Measurements from ENCODE around the gene KBTBD4. TPM values are rescaled to one million over a fixed set of nuclear protein-coding genes. Genes with fewer than 3 reads are reported as not detected.
A peak's percentile ranks its signal among the peaks of the same experiment; 100 is the strongest.

Gene KBTBD4
- polyA plus RNA-seq, 1 experiment = 25.5 TPM

GRCh38 chr11:47587039-47587716 lies 8.4 kb upstream of the KBTBD4 start:
- peaks cover 13% of the 10 kb centered on the region for H3K27me3 ChIP-seq (ENCODE audit: control insufficient read depth, insufficient read depth, low read length)
- ChIA-PET POLR2A (no interaction called here), CTCF (no interaction called here)

GRCh38 chr11:47586098-47586855 lies 7.5 kb upstream of the KBTBD4 start, which contains the start of gene FAM180B:
TSS of gene FAM180B (plus strand) at chr11:47586678. CDS start at chr11:47586769, 91 bp downstream.
- no peak within 1 kb of the TSS for H3K4me3 ChIP-seq (ENCODE audit: low read depth, low read length)
- DNase-seq (ENCODE audit: low read depth) = no peak
- no peak for TF ChIP-seq CTCF (IDR thresholded peaks at IDR 0.05; ENCODE audit: insufficient read depth, low read depth, low read length)
- CTCF ChIA-PET = no interaction called here
- H3K36me3 ChIP-seq (ENCODE audit: control insufficient read depth, insufficient read depth, low read length) = peaks cover 13% of the 10 kb centered on the region
- POLR2A ChIA-PET = no interaction called here
- H3K27me3 ChIP-seq (ENCODE audit: control insufficient read depth, insufficient read depth, low read length) = peaks cover 7% of the 10 kb centered on the region

More at GRCh38 chr11:47587039-47587716, 8.4 kb upstream of the KBTBD4 start:
- no peak for TF ChIP-seq CTCF (IDR thresholded peaks at IDR 0.05; ENCODE audit: insufficient read depth, low read depth, low read length)
- no peak for DNase-seq (ENCODE audit: low read depth)
- H3K36me3 ChIP-seq (ENCODE audit: control insufficient read depth, insufficient read depth, low read length) = peaks cover 9% of the 10 kb centered on the region
- H3K4me3 ChIP-seq (ENCODE audit: low read depth, low read length) = no peak overlapping the region

GRCh38 chr11:47583844-47584243 lies 5.1 kb upstream of the KBTBD4 start:
- Histone ChIP-seq H3K36me3 (ENCODE audit: control insufficient read depth, insufficient read depth, low read length) (peaks cover 16% of the 10 kb centered on the region), H3K4me3 (ENCODE audit: low read depth, low read length) (no peak overlapping the region), H3K27me3 (ENCODE audit: control insufficient read depth, insufficient read depth, low read length) (no peaks in the 10 kb centered on the region)
- POLR2A ChIA-PET = no interaction called here
- CTCF ChIA-PET = interaction anchor here (1.2 kb wide), 1 partner anchor 12 kb away, joined by 5 read pairs; no protein-coding TSS in a partner anchor
- no peak for DNase-seq (ENCODE audit: low read depth)
- TF ChIP-seq CTCF (IDR thresholded peaks at IDR 0.05; ENCODE audit: insufficient read depth, low read depth, low read length) = no peak

GRCh38 chr11:47577460-47578041 lies 1.2 kb downstream of the KBTBD4 start:
- CTCF ChIA-PET = interaction anchor here (0.7 to 1.6 kb wide), 6 partner anchors 17 to 163 kb away, joined by 3 to 5 read pairs (median 3); no protein-coding TSS in a partner anchor
- TF ChIP-seq CTCF (IDR thresholded peaks at IDR 0.05; ENCODE audit: insufficient read depth, low read depth, low read length) = no peak
- no peaks in the 10 kb centered on the region for H3K27me3 ChIP-seq (ENCODE audit: control insufficient read depth, insufficient read depth, low read length)
- peaks cover 18% of the 10 kb centered on the region for H3K36me3 ChIP-seq (ENCODE audit: control insufficient read depth, insufficient read depth, low read length)
- no peak for DNase-seq (ENCODE audit: low read depth)
- H3K4me3 ChIP-seq (ENCODE audit: low read depth, low read length) = peak overlapping the region; percentile 85
- POLR2A ChIA-PET = interaction anchor here (0.5 kb wide), 1 partner anchor 11 kb away, joined by 9 read pairs; no protein-coding TSS in a partner anchor

- DNase-seq (ENCODE audit: low read depth) = no peak
- no peaks in the 10 kb centered on the region for H3K27me3 ChIP-seq (ENCODE audit: control insufficient read depth, insufficient read depth, low read length)
- TF ChIP-seq CTCF (IDR thresholded peaks at IDR 0.05; ENCODE audit: insufficient read depth, low read depth, low read length) = no peak
- H3K36me3 ChIP-seq (ENCODE audit: control insufficient read depth, insufficient read depth, low read length) = peaks cover 11% of the 10 kb centered on the region
- ChIA-PET POLR2A (no interaction called here), CTCF (no interaction called here)
- no peak overlapping the region for H3K4me3 ChIP-seq (ENCODE audit: low read depth, low read length)
Observed at GRCh38 chr11:47573321-47573720, 5.4 kb downstream of the KBTBD4 start.
